Osteocyte (in vitro differentiated cells): ENCODE results near the gene TMPRSS7. TPM values are rescaled to one million over a fixed set of nuclear protein-coding genes. Genes with fewer than 3 reads are reported as not detected.

ENCODE experiments used
- DNase-seq: peaks from one replicate; pipeline ENCODE4 v3.0.0; 2021; ENCODE audit warnings: mixed read lengths; ENCODE audit not compliant: unreplicated experiment; ENCODE audit errors: extremely low spot score
- H3K27ac Mint-ChIP-seq: one replicate; pipeline ENCODE4 v1.8.0; 2021; ENCODE audit warnings: mild to moderate bottlenecking, mixed read lengths; ENCODE audit not compliant: unreplicated experiment
- H3K27me3 Mint-ChIP-seq: one replicate; pipeline ENCODE4 v1.8.0; 2021; ENCODE audit warnings: mixed read lengths; ENCODE audit not compliant: unreplicated experiment
- H3K36me3 Mint-ChIP-seq: one replicate; pipeline ENCODE4 v1.8.0; 2021; ENCODE audit warnings: mixed read lengths; ENCODE audit not compliant: unreplicated experiment
- H3K4me1 Mint-ChIP-seq: one replicate; pipeline ENCODE4 v1.8.0; 2021; ENCODE audit warnings: mixed read lengths; ENCODE audit not compliant: unreplicated experiment
- H3K4me3 Mint-ChIP-seq: one replicate; pipeline ENCODE4 v1.8.0; 2021; ENCODE audit warnings: mild to moderate bottlenecking, moderate library complexity, mixed read lengths; ENCODE audit not compliant: unreplicated experiment
- H3K9me3 Mint-ChIP-seq: one replicate; pipeline ENCODE4 v1.8.0; 2021; ENCODE audit warnings: mixed read lengths; ENCODE audit not compliant: unreplicated experiment
- total RNA-seq: library from RNA; stranded (reverse); gene quantifications from 2 replicates; pipeline ENCODE4 v1.2.1, GENCODE V29; 2021
- TF ChIP-seq, protein P1 (sequence below): fragments of 200-600 bp; sonication (generic); IDR thresholded peaks from 2 replicates; pipeline ENCODE4 v1.5.0; 2021; ENCODE audit warnings: antibody characterized with exemption, mild to moderate bottlenecking, moderate library complexity

TMPRSS7 gene
- total RNA-seq, 1 donor from 2014 or later = not detected

DNA sequence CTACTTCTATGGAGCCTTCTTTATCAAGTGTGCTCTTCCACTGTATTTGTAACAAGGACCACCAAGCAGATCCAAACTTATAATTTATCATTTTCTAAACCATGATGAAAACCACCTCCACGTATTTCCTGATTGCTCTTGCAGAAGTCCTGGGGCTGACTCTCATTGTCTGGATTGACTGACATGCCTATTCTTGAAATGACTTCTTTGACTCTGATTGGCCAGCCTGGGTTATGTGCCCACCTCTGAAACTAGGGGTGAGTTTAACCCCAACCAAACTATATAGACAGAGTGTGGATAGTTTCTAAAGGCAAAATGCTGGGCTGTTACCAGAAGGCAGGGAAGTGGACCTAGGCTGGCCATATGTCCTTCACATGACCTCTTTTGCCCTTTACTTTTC lies 12.7 kb downstream of the TMPRSS7 start:
- Mint-ChIP-seq H3K36me3 (no peaks in the 10 kb centered on the region), H3K4me3 (no peak overlapping the region), H3K4me1 (no peaks in the 10 kb centered on the region), H3K9me3 (no peaks in the 10 kb centered on the region), H3K27ac (no peak overlapping the region), H3K27me3 (peaks cover 5% of the 10 kb centered on the region)
- no peak for DNase-seq
- TF ChIP-seq, protein P1, sequence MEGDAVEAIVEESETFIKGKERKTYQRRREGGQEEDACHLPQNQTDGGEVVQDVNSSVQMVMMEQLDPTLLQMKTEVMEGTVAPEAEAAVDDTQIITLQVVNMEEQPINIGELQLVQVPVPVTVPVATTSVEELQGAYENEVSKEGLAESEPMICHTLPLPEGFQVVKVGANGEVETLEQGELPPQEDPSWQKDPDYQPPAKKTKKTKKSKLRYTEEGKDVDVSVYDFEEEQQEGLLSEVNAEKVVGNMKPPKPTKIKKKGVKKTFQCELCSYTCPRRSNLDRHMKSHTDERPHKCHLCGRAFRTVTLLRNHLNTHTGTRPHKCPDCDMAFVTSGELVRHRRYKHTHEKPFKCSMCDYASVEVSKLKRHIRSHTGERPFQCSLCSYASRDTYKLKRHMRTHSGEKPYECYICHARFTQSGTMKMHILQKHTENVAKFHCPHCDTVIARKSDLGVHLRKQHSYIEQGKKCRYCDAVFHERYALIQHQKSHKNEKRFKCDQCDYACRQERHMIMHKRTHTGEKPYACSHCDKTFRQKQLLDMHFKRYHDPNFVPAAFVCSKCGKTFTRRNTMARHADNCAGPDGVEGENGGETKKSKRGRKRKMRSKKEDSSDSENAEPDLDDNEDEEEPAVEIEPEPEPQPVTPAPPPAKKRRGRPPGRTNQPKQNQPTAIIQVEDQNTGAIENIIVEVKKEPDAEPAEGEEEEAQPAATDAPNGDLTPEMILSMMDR = no peak

DNA sequence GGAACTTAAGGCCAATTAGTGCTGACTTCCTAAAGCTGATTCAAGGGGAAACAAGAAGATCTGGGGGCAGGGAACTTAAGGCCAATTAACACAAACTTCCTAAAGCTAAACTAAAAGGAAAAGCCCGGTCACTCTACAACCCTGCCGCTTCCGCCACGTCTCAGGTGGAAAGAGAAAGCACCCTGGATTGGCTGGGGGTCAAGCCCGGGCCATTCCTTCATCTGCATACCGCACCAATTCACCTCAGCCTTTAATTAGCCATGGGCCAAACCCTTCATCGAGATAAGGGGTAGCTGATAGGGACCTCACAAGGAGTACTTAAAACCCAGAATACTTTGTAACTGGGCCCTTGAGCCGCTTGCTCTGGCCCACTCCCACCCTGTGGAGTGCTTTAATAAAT lies 14.4 kb downstream of the TMPRSS7 start:
- TF ChIP-seq, protein P1 = no peak

DNA sequence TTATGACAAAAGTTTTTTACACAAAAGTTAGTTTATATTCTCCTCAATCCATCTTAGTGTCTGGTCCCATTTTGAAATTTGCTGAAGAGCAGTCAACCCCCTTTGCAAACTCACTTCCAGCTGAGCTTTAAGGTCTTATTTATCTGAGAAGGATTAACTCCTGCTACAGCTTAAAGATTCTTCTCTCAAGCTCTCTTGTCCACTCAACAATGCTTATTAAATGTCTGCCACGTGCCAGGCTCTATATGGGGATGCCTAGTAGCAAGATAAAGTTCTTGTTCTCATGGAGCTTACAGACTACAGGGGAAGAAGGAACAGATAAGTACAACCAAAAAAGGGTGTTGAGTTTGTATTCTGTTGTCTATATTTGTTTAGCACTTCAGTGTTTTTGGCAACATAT lies 18.7 kb downstream of the TMPRSS7 start:
- Mint-ChIP-seq H3K27me3 (peaks cover 8% of the 10 kb centered on the region), H3K9me3 (no peaks in the 10 kb centered on the region), H3K36me3 (no peaks in the 10 kb centered on the region), H3K27ac (no peak overlapping the region), H3K4me1 (peaks cover 12% of the 10 kb centered on the region), H3K4me3 (no peak overlapping the region)
- TF ChIP-seq, protein P1 = no peak
- no peak for DNase-seq

More for the DNA sequence above, 14.4 kb downstream of the TMPRSS7 start:
- no peak overlapping the region for H3K27ac Mint-ChIP-seq
- H3K9me3 Mint-ChIP-seq = no peaks in the 10 kb centered on the region
- H3K27me3 Mint-ChIP-seq = peaks cover 8% of the 10 kb centered on the region
- H3K4me3 Mint-ChIP-seq = no peak overlapping the region
- H3K4me1 Mint-ChIP-seq = no peaks in the 10 kb centered on the region
- no peak for DNase-seq
- no peaks in the 10 kb centered on the region for H3K36me3 Mint-ChIP-seq

DNA sequence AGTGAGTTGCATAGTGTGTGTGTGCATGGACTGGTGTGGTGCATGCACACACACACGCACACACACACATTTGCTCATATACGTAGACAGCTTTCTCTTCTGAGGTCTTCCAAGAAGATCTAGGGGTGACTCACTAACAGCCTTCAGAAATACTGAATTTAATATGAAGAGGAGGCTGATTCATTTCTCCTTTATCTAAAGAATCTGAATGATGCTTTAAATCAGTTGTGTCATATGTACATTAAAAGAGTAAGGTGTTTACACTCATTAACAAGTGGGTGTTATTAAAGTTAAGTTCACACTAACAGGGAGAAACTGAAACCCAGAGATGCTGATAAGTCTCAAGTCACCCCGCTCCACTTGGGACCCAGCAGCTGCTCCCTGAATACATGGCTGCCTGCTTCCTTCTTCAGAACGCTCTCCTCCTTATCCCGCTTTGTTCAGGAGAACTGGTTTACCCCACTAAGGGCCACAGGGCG lies 22.0 kb downstream of the TMPRSS7 start:
- TF ChIP-seq, protein P1 = no peak
- peaks cover 25% of the 10 kb centered on the region for H3K4me1 Mint-ChIP-seq
- H3K27me3 Mint-ChIP-seq = peaks cover 8% of the 10 kb centered on the region
- no peak overlapping the region for H3K27ac Mint-ChIP-seq
- peaks cover 4% of the 10 kb centered on the region for H3K9me3 Mint-ChIP-seq
- H3K4me3 Mint-ChIP-seq = no peak overlapping the region
- H3K36me3 Mint-ChIP-seq = no peaks in the 10 kb centered on the region
- no peak for DNase-seq

DNA sequence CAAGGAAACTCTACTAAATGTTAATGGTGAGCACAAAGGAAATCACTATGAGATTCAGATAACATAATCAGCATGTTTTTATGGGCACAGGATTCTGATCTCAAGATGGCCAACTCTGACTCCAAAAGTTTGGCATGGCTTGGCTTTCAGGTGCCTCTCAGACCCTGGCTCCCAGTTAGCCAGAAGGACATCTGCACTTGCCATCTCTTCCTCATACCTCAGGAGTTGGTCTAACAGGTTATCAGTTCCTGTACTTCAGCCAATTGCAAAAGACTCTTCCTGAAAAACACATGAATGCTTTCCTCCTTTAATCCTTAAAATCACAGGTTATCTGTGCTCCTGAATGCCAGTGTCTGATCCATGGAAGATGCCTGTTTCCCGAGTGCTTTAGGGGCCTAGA lies 25.0 kb downstream of the TMPRSS7 start:
- H3K4me1 Mint-ChIP-seq = peaks cover 28% of the 10 kb centered on the region
- peaks cover 4% of the 10 kb centered on the region for H3K9me3 Mint-ChIP-seq
- DNase-seq = no peak
- no peak overlapping the region for H3K27ac Mint-ChIP-seq
- no peaks in the 10 kb centered on the region for H3K27me3 Mint-ChIP-seq
- H3K4me3 Mint-ChIP-seq = no peak overlapping the region
- TF ChIP-seq, protein P1 = no peak
- H3K36me3 Mint-ChIP-seq = no peaks in the 10 kb centered on the region
